ENCODE measurements around the gene C1QTNF8.

DNA sequence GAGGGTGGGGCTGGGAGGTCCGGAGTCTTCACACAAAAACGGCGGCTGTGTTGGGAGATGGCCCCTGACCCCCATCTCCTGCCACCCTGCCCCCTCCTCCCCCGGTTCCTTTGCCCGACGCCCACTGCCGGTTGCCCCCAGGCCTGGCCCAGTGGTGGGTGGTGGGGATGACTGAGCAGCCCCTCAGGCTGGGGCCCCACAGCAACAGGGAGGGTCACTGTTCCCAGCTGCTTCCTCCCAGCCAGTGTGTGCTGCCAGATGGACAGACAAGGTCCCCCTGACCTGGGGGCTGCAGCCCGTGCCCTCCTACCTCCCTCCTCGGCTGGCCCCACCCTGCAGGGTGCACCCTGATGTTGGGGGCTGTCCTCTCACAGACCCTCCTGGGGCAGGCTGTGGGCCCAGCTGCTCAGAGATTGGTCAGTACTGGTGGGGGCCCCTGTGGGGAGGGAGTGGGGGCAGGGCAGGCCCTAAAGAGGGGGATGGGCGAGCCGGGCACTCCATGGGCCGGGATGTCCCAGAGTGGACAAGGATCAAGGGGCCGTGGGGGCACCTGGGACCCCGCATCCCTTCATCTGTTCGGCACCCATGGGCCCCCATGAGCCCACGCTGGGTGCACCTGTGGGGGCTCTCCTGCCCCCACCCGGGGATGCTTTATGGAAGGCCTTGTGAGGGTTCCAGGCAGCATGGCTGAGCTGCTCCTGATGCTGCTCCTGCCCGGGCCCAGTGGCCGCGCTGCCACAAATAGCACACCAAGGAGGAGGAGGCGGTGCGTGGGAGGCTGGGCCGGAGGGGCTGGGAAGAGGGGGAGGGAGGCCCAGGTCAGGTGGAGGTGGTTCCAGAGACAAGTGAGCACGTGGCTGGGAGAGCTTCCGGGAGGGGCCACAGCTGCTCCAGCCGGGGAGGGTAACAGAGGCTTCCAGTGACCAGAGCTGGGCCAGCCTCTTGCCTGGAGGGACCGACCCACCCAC lies 5.1 kb downstream of the C1QTNF8 start:
- TF ChIP-seq CTCF (IDR thresholded peaks at IDR 0.05; ENCODE audit: control extremely low read depth in 1 of 3, insufficient read depth in 1 of 3, low read depth in 1 of 3, low read length in 3 of 3) (no peak), POLR2AphosphoS5 (IDR thresholded peaks at IDR 0.05; ENCODE audit: low read depth, low read length) (no peak), SIRT6 (IDR thresholded peaks at IDR 0.05; ENCODE audit: low read length) (no peak), MAFK (IDR thresholded peaks at IDR 0.05; ENCODE audit: low read depth, low read length) (no peak), POLR2A (IDR thresholded peaks at IDR 0.05; ENCODE audit: control extremely low read depth in 1 of 2, low read depth in 2 of 2, low read length in 2 of 2) (no peak), BRCA1 (IDR thresholded peaks at IDR 0.05; ENCODE audit: low read depth, low read length) (no peak)
- TF ChIP-seq, protein P1, sequence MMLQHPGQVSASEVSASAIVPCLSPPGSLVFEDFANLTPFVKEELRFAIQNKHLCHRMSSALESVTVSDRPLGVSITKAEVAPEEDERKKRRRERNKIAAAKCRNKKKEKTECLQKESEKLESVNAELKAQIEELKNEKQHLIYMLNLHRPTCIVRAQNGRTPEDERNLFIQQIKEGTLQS (IDR thresholded peaks at IDR 0.05; ENCODE audit: insufficient read depth, low read depth, low read length) = no peak

Data from H1 (cell line).